Glutamatergic neuron (in vitro differentiated cells): ENCODE results near the gene FBXO28. TPM values are rescaled to one million over a fixed set of nuclear protein-coding genes. Genes with fewer than 3 reads are reported as not detected.

Source experiments
- DNase-seq: peaks from one replicate; pipeline ENCODE4 v3.0.0; 2022
- H3K27ac Mint-ChIP-seq: one replicate; pipeline ENCODE4 v1.8.0; 2020; ENCODE audit warnings: mild to moderate bottlenecking, mixed read lengths, inconsistent platforms; ENCODE audit not compliant: unreplicated experiment
- H3K27me3 Mint-ChIP-seq: one replicate; pipeline ENCODE4 v1.8.0; 2020; ENCODE audit warnings: mild to moderate bottlenecking, moderate library complexity, mixed read lengths, inconsistent platforms; ENCODE audit not compliant: unreplicated experiment
- H3K36me3 Mint-ChIP-seq: one replicate; pipeline ENCODE4 v1.8.0; 2020; ENCODE audit warnings: mild to moderate bottlenecking, mixed read lengths, inconsistent platforms; ENCODE audit not compliant: unreplicated experiment
- H3K4me1 Mint-ChIP-seq: one replicate; pipeline ENCODE4 v1.8.0; 2020; ENCODE audit warnings: mild to moderate bottlenecking, low read depth, mixed read lengths, inconsistent platforms; ENCODE audit not compliant: unreplicated experiment
- H3K4me3 Mint-ChIP-seq: one replicate; pipeline ENCODE4 v1.8.0; 2020; ENCODE audit warnings: mild to moderate bottlenecking, mixed read lengths, inconsistent platforms; ENCODE audit not compliant: unreplicated experiment
- H3K9me3 Mint-ChIP-seq: one replicate; pipeline ENCODE4 v1.8.0; 2020; ENCODE audit warnings: mild to moderate bottlenecking, moderate library complexity, mixed read lengths, inconsistent platforms; ENCODE audit not compliant: unreplicated experiment
- total RNA-seq: library from RNA; stranded (reverse); fragmentation: NEBNext Ultra II Directional; extraction: Animal tissue kit (Norgen Biotek cat#: 25700); gene quantifications from one replicate; pipeline ENCODE4 v1.2.1, GENCODE V29; 2021; ENCODE audit not compliant: unreplicated experiment
- TF ChIP-seq, protein P1 (sequence below): fragments of 200-600 bp; sonication (generic); IDR thresholded peaks from one replicate; pipeline ENCODE4 v1.5.0; 2021; ENCODE audit not compliant: partially characterized antibody, unreplicated experiment

FBXO28 gene
- total RNA-seq, 1 donor from 2014 or later, result 29.4 TPM

DNA sequence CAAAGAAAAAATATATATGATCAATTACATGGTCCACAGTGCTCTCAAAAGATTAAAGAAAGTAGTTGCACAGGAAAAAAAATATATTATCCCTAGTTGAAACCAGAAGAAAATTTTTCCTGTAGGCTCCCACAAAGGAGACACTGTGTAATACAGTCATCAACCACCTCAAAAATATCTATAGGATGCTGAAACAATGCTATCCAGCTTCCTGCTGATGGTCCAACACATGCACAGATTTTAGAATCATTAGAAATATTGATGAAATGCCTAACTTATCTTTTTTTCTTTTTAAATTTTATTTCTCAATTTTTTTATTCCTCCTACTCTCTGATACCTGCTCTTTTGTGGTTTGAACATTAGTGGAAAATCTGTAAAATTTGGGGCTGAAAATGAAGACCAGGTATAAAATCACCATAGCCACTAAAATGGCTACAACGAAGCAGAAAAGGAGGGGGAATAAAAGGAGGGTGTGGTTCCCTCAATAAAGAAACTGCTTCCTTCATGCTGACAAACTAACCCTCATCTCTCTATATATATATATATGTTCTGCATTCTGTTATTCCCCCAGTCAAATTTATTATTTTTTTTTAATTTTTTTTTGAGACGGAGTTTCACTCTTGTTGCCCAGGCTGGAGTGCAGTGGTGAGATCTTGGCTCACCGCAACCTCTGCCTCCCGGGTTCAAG is 28.3 kb upstream of the FBXO28 start:
- Mint-ChIP-seq H3K27me3 (peaks cover 2% of the 10 kb centered on the region), H3K4me3 (no peak overlapping the region)
- TF ChIP-seq, protein P1, sequence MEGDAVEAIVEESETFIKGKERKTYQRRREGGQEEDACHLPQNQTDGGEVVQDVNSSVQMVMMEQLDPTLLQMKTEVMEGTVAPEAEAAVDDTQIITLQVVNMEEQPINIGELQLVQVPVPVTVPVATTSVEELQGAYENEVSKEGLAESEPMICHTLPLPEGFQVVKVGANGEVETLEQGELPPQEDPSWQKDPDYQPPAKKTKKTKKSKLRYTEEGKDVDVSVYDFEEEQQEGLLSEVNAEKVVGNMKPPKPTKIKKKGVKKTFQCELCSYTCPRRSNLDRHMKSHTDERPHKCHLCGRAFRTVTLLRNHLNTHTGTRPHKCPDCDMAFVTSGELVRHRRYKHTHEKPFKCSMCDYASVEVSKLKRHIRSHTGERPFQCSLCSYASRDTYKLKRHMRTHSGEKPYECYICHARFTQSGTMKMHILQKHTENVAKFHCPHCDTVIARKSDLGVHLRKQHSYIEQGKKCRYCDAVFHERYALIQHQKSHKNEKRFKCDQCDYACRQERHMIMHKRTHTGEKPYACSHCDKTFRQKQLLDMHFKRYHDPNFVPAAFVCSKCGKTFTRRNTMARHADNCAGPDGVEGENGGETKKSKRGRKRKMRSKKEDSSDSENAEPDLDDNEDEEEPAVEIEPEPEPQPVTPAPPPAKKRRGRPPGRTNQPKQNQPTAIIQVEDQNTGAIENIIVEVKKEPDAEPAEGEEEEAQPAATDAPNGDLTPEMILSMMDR, result no peak

DNA sequence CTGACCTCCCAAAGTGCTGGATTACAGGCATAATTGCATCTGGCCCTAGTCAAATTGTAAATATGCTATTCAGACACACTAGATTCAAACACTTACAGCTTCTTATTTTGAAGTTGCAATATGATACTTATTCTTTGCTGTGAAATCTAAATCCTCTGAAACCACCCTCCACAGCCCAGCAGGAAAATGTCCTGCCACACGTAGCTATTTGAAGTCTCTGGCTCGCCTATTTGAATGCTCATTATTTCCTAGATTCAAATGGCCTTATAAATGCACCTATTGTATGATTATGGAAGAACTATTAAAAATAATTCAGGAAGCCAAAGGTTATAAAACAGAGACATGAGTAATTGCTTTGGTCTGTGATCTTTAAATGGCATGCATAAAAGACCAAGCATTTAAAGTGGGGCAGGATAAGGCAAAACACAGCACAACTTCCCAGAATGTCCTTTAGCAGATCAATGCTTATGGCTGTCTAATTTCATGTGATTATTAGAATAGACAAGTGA is 26.6 kb upstream of the FBXO28 start:
- Mint-ChIP-seq H3K27ac (no peak overlapping the region), H3K27me3 (peaks cover 2% of the 10 kb centered on the region), H3K9me3 (no peaks in the 10 kb centered on the region), H3K4me1 (no peaks in the 10 kb centered on the region), H3K4me3 (no peak overlapping the region), H3K36me3 (no peaks in the 10 kb centered on the region)
- TF ChIP-seq, protein P1, result no peak
- no peak for DNase-seq

More for the DNA sequence above, 28.3 kb upstream of the FBXO28 start:
- Mint-ChIP-seq H3K36me3 (no peaks in the 10 kb centered on the region), H3K27ac (no peak overlapping the region), H3K4me1 (no peaks in the 10 kb centered on the region), H3K9me3 (no peaks in the 10 kb centered on the region)
- DNase-seq, result no peak

DNA sequence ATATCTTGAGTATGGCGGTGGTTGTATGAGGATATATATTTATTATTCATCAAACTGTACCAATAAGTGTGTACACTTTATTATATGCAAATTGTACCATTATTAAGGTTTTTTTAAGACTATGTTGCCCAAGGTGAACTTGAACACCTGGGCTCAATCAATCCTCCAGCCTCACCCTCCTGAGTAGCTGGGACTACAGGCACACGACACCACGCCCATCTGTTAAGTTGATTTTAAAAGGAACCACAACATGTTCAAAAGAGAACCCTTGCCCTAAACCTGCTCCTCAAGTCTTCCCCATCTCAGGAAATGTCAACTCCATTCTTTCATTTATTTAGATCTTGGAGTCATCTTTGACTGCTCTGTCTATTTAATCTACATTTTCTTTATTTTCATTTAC is 24.3 kb upstream of the FBXO28 start:
- H3K27ac Mint-ChIP-seq, result no peak overlapping the region
- no peaks in the 10 kb centered on the region for H3K36me3 Mint-ChIP-seq
- H3K4me1 Mint-ChIP-seq, result no peaks in the 10 kb centered on the region
- TF ChIP-seq, protein P1, result no peak
- H3K4me3 Mint-ChIP-seq, result no peak overlapping the region
- H3K27me3 Mint-ChIP-seq, result peaks cover 2% of the 10 kb centered on the region
- no peaks in the 10 kb centered on the region for H3K9me3 Mint-ChIP-seq
- DNase-seq, result no peak

GRCh38 chr1:224090116-224090515 is 23.8 kb upstream of the FBXO28 start:
- Mint-ChIP-seq H3K27me3 (peaks cover 2% of the 10 kb centered on the region), H3K4me1 (no peaks in the 10 kb centered on the region), H3K9me3 (no peaks in the 10 kb centered on the region)

DNA sequence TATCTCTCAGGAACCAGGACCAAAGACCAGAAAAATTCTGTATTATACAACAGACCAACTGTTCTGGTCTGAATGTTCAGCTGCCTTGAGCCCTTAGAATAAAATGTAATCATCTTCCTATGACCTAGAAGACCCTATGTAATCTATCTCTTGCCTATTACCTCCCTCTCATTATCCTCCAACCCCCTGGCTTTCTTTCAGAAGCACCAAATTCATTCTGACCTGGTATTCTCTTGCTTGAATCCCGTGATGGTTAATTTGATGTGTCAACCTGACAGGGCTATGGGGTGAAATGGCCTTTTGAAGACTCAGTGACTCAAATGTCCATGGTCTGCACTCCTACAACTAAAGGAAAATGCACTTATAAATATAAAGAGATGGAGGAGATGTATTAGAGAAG is 21.8 kb upstream of the FBXO28 start:
- no peaks in the 10 kb centered on the region for H3K9me3 Mint-ChIP-seq
- H3K4me3 Mint-ChIP-seq, result no peak overlapping the region
- no peaks in the 10 kb centered on the region for H3K4me1 Mint-ChIP-seq
- H3K27ac Mint-ChIP-seq, result no peak overlapping the region
- peaks cover 2% of the 10 kb centered on the region for H3K27me3 Mint-ChIP-seq
- TF ChIP-seq, protein P1, result no peak
- H3K36me3 Mint-ChIP-seq, result no peaks in the 10 kb centered on the region
- DNase-seq, result no peak

More at GRCh38 chr1:224090116-224090515, 23.8 kb upstream of the FBXO28 start:
- Mint-ChIP-seq H3K36me3 (no peaks in the 10 kb centered on the region), H3K4me3 (no peak overlapping the region), H3K27ac (no peak overlapping the region)
- TF ChIP-seq, protein P1, result no peak
- DNase-seq, result no peak
